Jurkat, Clone E6-1 (cell line): ENCODE data around the gene LDLRAP1.

Source experiments
- DNase-seq: peaks from one replicate; pipeline ENCODE4 v3.0.0-alpha.2; 2011; ENCODE audit warnings: low read depth, low spot score
- H3K4me3 ChIP-seq: 2 replicates; pipeline ENCODE4 v1.5.1; 2011; ENCODE audit warnings: mild to moderate bottlenecking, low read length, control low read depth, moderate library complexity

Gene LDLRAP1

GRCh38 chr1:25615172-25615541 lies 71.8 kb downstream of the LDLRAP1 start:
- no peak overlapping the region for H3K4me3 ChIP-seq
- no peak for DNase-seq

- H3K4me3 ChIP-seq, result no peak overlapping the region
- DNase-seq, result no peak
Observed at GRCh38 chr1:25615563-25616094, 72.2 kb downstream of the LDLRAP1 start.

- H3K4me3 ChIP-seq, result peak within 1 kb of the TSS; percentile 47
- DNase-seq, result no peak
Observed at GRCh38 chr1:25616095-25616986, 72.9 kb downstream of the LDLRAP1 start, which contains the start of gene MAN1C1. Gene MAN1C1 (plus strand): TSS chr1:25616791. CDS start chr1:25617798, 1,007 bp downstream.

- peak overlapping the region; percentile 47 for H3K4me3 ChIP-seq
- DNase-seq, result no peak
Observed at GRCh38 chr1:25616987-25617624, 73.7 kb downstream of the LDLRAP1 start.

- H3K4me3 ChIP-seq, result peak overlapping the region; percentile 0; the same call in 1 of the 2 replicates
- no peak for DNase-seq
Observed at GRCh38 chr1:25617625-25618432, 74.4 kb downstream of the LDLRAP1 start.

GRCh38 chr1:25618433-25618808 lies 75.0 kb downstream of the LDLRAP1 start:
- no peak overlapping the region for H3K4me3 ChIP-seq
- no peak for DNase-seq
